Fibroblast of pulmonary artery (primary cell): Measurements from ENCODE around the gene XIRP1.

Experiments
- DNase-seq: peaks from one replicate; pipeline ENCODE4 v3.0.0-alpha.2; 2010; ENCODE audit warnings: low read depth
- H3K4me3 ChIP-seq: replicated peaks from 2 replicates; pipeline ENCODE4 v1.5.1; 2011; ENCODE audit warnings: low read depth, mild to moderate bottlenecking, control low read depth, low read length, moderate library complexity
- CTCF ChIP-seq: IDR thresholded peaks from 2 replicates; pipeline ENCODE4 v1.5.1; 2011; ENCODE audit warnings: mild to moderate bottlenecking, control low read depth, low read length, inconsistent platforms; ENCODE audit errors: missing control alignments

Gene XIRP1

GRCh38 chr3:39220407-39221140 is 28.2 kb upstream of the XIRP1 start:
- no peak overlapping the region for H3K4me3 ChIP-seq
- no peak for TF ChIP-seq CTCF
- no peak for DNase-seq

- no peak for TF ChIP-seq CTCF
- DNase-seq, result no peak
- no peak overlapping the region for H3K4me3 ChIP-seq
These were observed 27.3 kb upstream of the XIRP1 start for GRCh38 chr3:39219702-39220101.

GRCh38 chr3:39216176-39216790 is 23.9 kb upstream of the XIRP1 start:
- DNase-seq, result no peak
- no peak for TF ChIP-seq CTCF
- no peak overlapping the region for H3K4me3 ChIP-seq

GRCh38 chr3:39213613-39214012 is 21.2 kb upstream of the XIRP1 start:
- H3K4me3 ChIP-seq, result no peak overlapping the region
- TF ChIP-seq CTCF, result no peak
- DNase-seq, result no peak

- no peak for TF ChIP-seq CTCF
These were observed 20.3 kb upstream of the XIRP1 start for GRCh38 chr3:39212665-39213064.

GRCh38 chr3:39211332-39212130 is 19.1 kb upstream of the XIRP1 start:
- no peak overlapping the region for H3K4me3 ChIP-seq
- no peak for DNase-seq
- TF ChIP-seq CTCF, result no peak

More at GRCh38 chr3:39212665-39213064, 20.3 kb upstream of the XIRP1 start:
- H3K4me3 ChIP-seq, result no peak overlapping the region
- no peak for DNase-seq
